ENCODE data around the gene MED22. TPM values are rescaled to one million over a fixed set of nuclear protein-coding genes. Genes with fewer than 3 reads are reported as not detected.
"Not testable (repeated sequence)": the region's sequence is repeated elsewhere in the genome, so short reads cannot be mapped to it uniquely, and the experiment has no call there.

Gene MED22
- total RNA-seq, 4 donors from 2014 or later = 12.3 to 31.1 (median 26.9) TPM

- TF ChIP-seq POLR2A (IDR thresholded peaks at IDR 0.05) = no peak
- TF ChIP-seq, protein P1, sequence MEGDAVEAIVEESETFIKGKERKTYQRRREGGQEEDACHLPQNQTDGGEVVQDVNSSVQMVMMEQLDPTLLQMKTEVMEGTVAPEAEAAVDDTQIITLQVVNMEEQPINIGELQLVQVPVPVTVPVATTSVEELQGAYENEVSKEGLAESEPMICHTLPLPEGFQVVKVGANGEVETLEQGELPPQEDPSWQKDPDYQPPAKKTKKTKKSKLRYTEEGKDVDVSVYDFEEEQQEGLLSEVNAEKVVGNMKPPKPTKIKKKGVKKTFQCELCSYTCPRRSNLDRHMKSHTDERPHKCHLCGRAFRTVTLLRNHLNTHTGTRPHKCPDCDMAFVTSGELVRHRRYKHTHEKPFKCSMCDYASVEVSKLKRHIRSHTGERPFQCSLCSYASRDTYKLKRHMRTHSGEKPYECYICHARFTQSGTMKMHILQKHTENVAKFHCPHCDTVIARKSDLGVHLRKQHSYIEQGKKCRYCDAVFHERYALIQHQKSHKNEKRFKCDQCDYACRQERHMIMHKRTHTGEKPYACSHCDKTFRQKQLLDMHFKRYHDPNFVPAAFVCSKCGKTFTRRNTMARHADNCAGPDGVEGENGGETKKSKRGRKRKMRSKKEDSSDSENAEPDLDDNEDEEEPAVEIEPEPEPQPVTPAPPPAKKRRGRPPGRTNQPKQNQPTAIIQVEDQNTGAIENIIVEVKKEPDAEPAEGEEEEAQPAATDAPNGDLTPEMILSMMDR (IDR thresholded peaks at IDR 0.05) = no peak
- no peak overlapping the region for H3K4me3 ChIP-seq (ENCODE audit: low read depth, poor library complexity, severe bottlenecking)
- peak; percentile 46 to 91 for DNase-seq (ENCODE audit: low spot score in 2 of 2)
- intact Hi-C loops (cut with DNase I; ENCODE audit: low total_unique reads) = no loop called here
- WGBS, 2 donors = 83 to 85% methylated on average over 13 to 15 of the region's 15 CpGs
Measured at GRCh38 chr9:133341369-133342068, 6.4 kb downstream of the MED22 start.

DNA sequence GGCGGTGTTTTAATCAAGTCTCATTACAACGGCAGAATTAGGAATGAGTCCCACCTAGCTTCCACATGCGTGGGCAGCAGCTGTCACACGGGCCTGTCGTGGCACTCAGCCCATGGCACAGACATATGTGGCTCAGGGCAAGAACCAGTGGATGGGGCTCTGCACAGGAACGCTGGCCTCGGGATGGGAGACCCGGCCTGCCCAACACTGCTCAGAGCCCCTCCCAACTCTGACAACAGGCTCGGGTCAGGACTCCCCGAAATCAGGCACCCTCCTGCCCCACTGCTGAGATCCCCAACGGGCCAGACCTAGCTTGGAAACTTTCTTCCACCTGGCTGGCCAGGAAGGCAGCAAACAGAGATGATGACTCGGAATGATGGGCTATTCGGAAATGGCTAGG is 7.0 kb downstream of the MED22 start:
- 77 to 84% methylated on average over 10 to 13 of the region's 13 CpGs for WGBS, 2 donors
- intact Hi-C loops (cut with DNase I; ENCODE audit: low total_unique reads) = no loop called here
- TF ChIP-seq, protein P1 (IDR thresholded peaks at IDR 0.05) = no peak
- TF ChIP-seq POLR2A (IDR thresholded peaks at IDR 0.05) = no peak
- DNase-seq (ENCODE audit: low spot score in 2 of 2) = no peak
- H3K4me3 ChIP-seq (ENCODE audit: low read depth, poor library complexity, severe bottlenecking) = no peak overlapping the region

DNA sequence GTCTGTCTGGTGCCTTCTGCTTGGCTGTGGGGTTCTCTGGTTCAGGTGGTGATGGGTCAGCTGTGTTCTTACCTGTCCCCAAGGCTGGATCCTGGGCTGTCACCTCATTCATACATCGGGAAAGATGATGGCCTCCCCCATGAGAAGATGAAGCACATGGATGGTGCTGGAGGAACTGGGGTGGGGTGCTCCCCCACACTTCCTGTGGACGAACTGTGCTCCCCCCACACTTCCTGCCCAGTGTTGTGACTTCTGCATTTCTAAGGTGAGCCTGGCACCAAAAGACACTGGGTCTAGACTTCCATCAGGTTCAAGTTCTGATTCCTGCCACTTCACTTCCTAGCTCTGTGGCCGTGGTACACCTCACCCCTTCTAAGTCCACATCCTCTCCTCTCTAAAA is 7.7 kb downstream of the MED22 start:
- no peak overlapping the region for H3K4me3 ChIP-seq (ENCODE audit: low read depth, poor library complexity, severe bottlenecking)
- TF ChIP-seq, protein P1 (IDR thresholded peaks at IDR 0.05) = no peak
- no peak for TF ChIP-seq POLR2A (IDR thresholded peaks at IDR 0.05)
- intact Hi-C loops (cut with DNase I; ENCODE audit: low total_unique reads) = no loop called here
- WGBS, 2 donors = 79 to 82% methylated on average over 3 of the region's 3 CpGs
- no peak for DNase-seq (ENCODE audit: low spot score in 2 of 2)

DNA sequence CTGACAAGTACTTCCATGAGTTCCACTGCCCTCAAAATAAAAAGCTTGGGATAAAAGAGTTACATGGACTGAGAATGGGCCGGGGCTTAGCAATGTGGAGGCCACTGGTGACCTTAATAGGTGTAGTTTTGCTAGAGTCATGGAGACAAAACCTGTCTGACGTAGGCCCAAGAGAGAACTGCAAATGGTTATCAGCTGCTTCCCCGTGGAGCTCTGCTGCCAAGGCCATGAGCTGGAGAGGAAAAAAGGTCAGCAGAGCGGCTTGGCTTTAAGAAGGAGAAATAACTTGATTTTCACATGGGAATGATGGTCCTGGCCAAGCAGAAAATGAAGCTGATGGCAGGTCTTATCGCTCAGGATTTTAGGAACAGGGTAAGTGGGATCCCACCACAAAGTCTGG is 8.3 kb downstream of the MED22 start:
- DNase-seq (ENCODE audit: low spot score in 2 of 2) = no peak
- WGBS, 2 donors = 74 to 76% methylated on average over 5 of the region's 5 CpGs
- TF ChIP-seq POLR2A (IDR thresholded peaks at IDR 0.05) = no peak
- TF ChIP-seq, protein P1 (IDR thresholded peaks at IDR 0.05) = no peak
- H3K4me3 ChIP-seq (ENCODE audit: low read depth, poor library complexity, severe bottlenecking) = no peak overlapping the region
- intact Hi-C loops (cut with DNase I; ENCODE audit: low total_unique reads) = loop anchor here (10.0 kb wide), 1 partner anchor 155 kb away; no protein-coding TSS in a partner anchor

DNA sequence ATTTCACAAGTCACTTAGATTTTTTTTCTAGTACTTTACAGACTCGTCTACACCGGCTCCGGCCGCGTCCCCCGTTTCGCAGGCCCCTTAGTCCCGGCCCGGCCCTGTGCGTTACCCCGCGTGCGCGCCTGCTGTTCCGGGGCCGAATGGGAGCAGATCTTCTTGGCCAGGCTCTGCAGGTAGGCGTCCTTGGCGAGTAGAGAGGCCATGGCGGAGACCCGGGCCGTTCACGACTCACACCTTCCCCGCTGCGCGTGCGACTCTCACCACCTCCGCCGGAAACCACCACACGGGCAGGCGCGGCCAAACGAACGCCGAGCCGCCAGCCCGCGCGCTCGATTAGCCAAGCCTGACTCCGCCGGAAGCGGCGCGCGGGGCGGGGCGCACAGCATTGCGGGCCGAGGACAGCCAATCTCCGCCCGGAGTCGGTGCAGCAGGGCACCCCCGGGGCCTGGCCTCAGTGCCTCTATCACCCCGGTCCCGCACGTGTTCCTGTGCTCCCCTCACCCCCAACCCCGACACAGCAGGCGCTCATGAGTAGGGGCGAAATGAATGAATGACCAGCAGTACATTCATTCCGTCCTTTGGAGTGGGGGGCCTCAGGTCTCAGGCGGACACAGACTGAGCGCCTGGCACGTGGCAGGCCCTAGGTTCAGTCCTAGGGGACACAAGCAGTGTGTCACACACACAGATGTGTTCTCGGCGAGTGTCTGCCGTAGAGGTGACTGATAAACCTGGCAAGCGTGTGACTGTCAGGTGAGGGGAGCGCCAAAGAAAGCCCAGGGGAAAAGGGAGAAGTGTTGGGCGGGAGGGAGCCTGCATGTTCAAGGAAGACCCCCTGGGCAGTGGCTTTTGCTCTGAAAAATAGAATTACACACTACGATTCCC is 11.8 kb downstream of the MED22 start, which contains the start of gene SURF6:
Gene SURF6, minus strand, starts transcription at position 265 of the 888 bp plus-strand sequence. Its CDS starts 56 bp downstream, at position 209.
- DNase-seq (ENCODE audit: low spot score in 2 of 2) = peak; percentile 85 to 97
- intact Hi-C loops (cut with DNase I; ENCODE audit: low total_unique reads) = loop anchor here (10.0 kb wide), 1 partner anchor 151 kb away; no protein-coding TSS in a partner anchor
- peak within 1 kb of the TSS; percentile 82 for H3K4me3 ChIP-seq (ENCODE audit: low read depth, poor library complexity, severe bottlenecking)
- 5 to 6% methylated on average over 32 to 55 of the region's 70 CpGs for WGBS, 2 donors
- TF ChIP-seq, protein P1 (IDR thresholded peaks at IDR 0.05) = no peak
- no peak for TF ChIP-seq POLR2A (IDR thresholded peaks at IDR 0.05)

- intact Hi-C loops (cut with DNase I; ENCODE audit: low total_unique reads) = loop anchor here (10.0 kb wide), 1 partner anchor 150 kb away; no protein-coding TSS in a partner anchor
- not testable (repeated sequence) for H3K4me3 ChIP-seq (ENCODE audit: low read depth, poor library complexity, severe bottlenecking)
- 84 to 86% methylated on average over 11 of the region's 11 CpGs for WGBS, 2 donors
- peak in 1 of 2 donors; percentile 67 for DNase-seq (ENCODE audit: low spot score in 2 of 2)
Measured at GRCh38 chr9:133334888-133335287, 13.0 kb downstream of the MED22 start.

Data from lower leg skin (tissue), 4 donors.